Measurements from ENCODE around the gene BCL2L12. TPM values are rescaled to one million over a fixed set of nuclear protein-coding genes. Genes with fewer than 3 reads are reported as not detected.
A peak's percentile ranks its signal among the peaks of the same experiment; 100 is the strongest.
"Not testable (repeated sequence)": the region's sequence is repeated elsewhere in the genome, so short reads cannot be mapped to it uniquely, and the experiment has no call there.

BCL2L12 gene
- total and polyA plus RNA-seq, 8 donors = 6.0 to 16.5 (median 10.6) TPM

- Histone ChIP-seq H3K27ac (no peak overlapping the region), H3K27me3 (no peaks in the 10 kb centered on the region), H3K4me1 (peaks cover 0 to 6% (median 0%) of the 10 kb centered on the region in 3 donors), H3K9me3 (no peaks in the 10 kb centered on the region), H3K36me3 (peaks cover 0 to 4% (median 4%) of the 10 kb centered on the region in 3 donors), H3K4me3 (no peak overlapping the region)
- WGBS, 2 donors = 83 to 87% methylated on average over 11 of the region's 11 CpGs
- ATAC-seq (no peak), DNase-seq (no peak), FAIRE-seq (no peak)
- intact Hi-C loops (cut with DNase I) = no loop called here
- TF ChIP-seq CTCF (IDR thresholded peaks at IDR 0.05) = no peak
Observed at GRCh38 chr19:49626226-49626625, 39.5 kb upstream of the BCL2L12 start.

GRCh38 chr19:49629659-49630058 is 36.1 kb upstream of the BCL2L12 start:
- TF ChIP-seq CTCF (IDR thresholded peaks at IDR 0.05) = no peak
- H3K9me3 ChIP-seq = no peaks in the 10 kb centered on the region
- H3K27ac ChIP-seq = no peak overlapping the region
- DNase-seq (no peak), FAIRE-seq (no peak), ATAC-seq (no peak)
- H3K36me3 ChIP-seq = no peaks in the 10 kb centered on the region
- WGBS, 2 donors = 95 to 98% methylated on average over 9 of the region's 9 CpGs
- H3K4me1 ChIP-seq = peaks cover 0 to 12% (median 5%) of the 10 kb centered on the region in 3 donors
- no peaks in the 10 kb centered on the region for H3K27me3 ChIP-seq
- no peak overlapping the region for H3K4me3 ChIP-seq
- intact Hi-C loops (cut with DNase I) = no loop called here

GRCh38 chr19:49631014-49631588 is 34.6 kb upstream of the BCL2L12 start:
- H3K36me3 ChIP-seq = no peaks in the 10 kb centered on the region
- no peak for FAIRE-seq

GRCh38 chr19:49631610-49632192 is 34.0 kb upstream of the BCL2L12 start:
- Histone ChIP-seq H3K4me3 (no peak overlapping the region), H3K4me1 (peaks cover 0 to 12% (median 5%) of the 10 kb centered on the region in 3 donors), H3K27ac (peak overlapping the region in 1 of 4 donors; percentile 34), H3K27me3 (no peaks in the 10 kb centered on the region), H3K36me3 (no peaks in the 10 kb centered on the region), H3K9me3 (no peaks in the 10 kb centered on the region)
- intact Hi-C loops (cut with DNase I) = no loop called here
- no peak for TF ChIP-seq CTCF (IDR thresholded peaks at IDR 0.05)
- DNase-seq (no peak), FAIRE-seq (no peak), ATAC-seq (no peak)
- WGBS, 2 donors = 81 to 85% methylated on average over 19 of the region's 19 CpGs

More at GRCh38 chr19:49631014-49631588, 34.6 kb upstream of the BCL2L12 start:
- peaks cover 0 to 12% (median 5%) of the 10 kb centered on the region in 3 donors for H3K4me1 ChIP-seq
- ATAC-seq (peak; percentile 49 to 67 (median 62)), DNase-seq (peak in 2 of 6 donors; percentile 30 to 34)
- peak overlapping the region in 2 of 4 donors; percentile 34 to 63 for H3K27ac ChIP-seq
- no peaks in the 10 kb centered on the region for H3K9me3 ChIP-seq
- intact Hi-C loops (cut with DNase I) = no loop called here
- 17 to 20% methylated on average over 9 of the region's 9 CpGs for WGBS, 2 donors
- no peaks in the 10 kb centered on the region for H3K27me3 ChIP-seq
- TF ChIP-seq CTCF (IDR thresholded peaks at IDR 0.05) = no peak
- H3K4me3 ChIP-seq = no peak overlapping the region

- TF ChIP-seq CTCF (IDR thresholded peaks at IDR 0.05) = no peak
- Histone ChIP-seq H3K27me3 (no peaks in the 10 kb centered on the region), H3K27ac (no peak overlapping the region), H3K4me3 (no peak overlapping the region), H3K36me3 (no peaks in the 10 kb centered on the region), H3K4me1 (peaks cover 0 to 12% (median 5%) of the 10 kb centered on the region in 3 donors), H3K9me3 (no peaks in the 10 kb centered on the region)
- intact Hi-C loops (cut with DNase I) = no loop called here
- FAIRE-seq (no peak), ATAC-seq (no peak), DNase-seq (peak in 1 of 6 donors; percentile 17)
- WGBS, 2 donors = 88 to 96% methylated on average over 5 of the region's 5 CpGs
Observed at GRCh38 chr19:49632576-49632975, 33.2 kb upstream of the BCL2L12 start.

- H3K9me3 ChIP-seq; H3K4me3 ChIP-seq; FAIRE-seq; H3K27me3 ChIP-seq; H3K27ac ChIP-seq; DNase-seq; H3K36me3 ChIP-seq; intact Hi-C loops (cut with DNase I); ATAC-seq: not testable (repeated sequence)
- WGBS, 2 donors = 66 to 74% methylated on average over 9 of the region's 9 CpGs
- H3K4me1 ChIP-seq = peaks cover 0 to 15% (median 5%) of the 10 kb centered on the region in 3 donors
Observed at GRCh38 chr19:49633273-49633672, 32.5 kb upstream of the BCL2L12 start.
